HFFc6 (cell line): ENCODE measurements around the gene CCDC169. TPM values are rescaled to one million over a fixed set of nuclear protein-coding genes. Genes with fewer than 3 reads are reported as not detected.

ENCODE experiments used
- DNase-seq: peaks from one replicate; pipeline ENCODE4 v3.0.0-alpha.2; 2018
- H3K27ac Mint-ChIP-seq: 2 replicates; pipeline ENCODE4 v1.8.0; 2020; ENCODE audit warnings: mild to moderate bottlenecking, mixed read lengths
- H3K27me3 Mint-ChIP-seq: 2 replicates; pipeline ENCODE4 v1.8.0; 2021; ENCODE audit warnings: mild to moderate bottlenecking, moderate library complexity, mixed read lengths; ENCODE audit not compliant: insufficient read depth
- H3K36me3 Mint-ChIP-seq: 2 replicates; pipeline ENCODE4 v1.8.0; 2021; ENCODE audit warnings: low read depth, mixed read lengths
- H3K4me1 Mint-ChIP-seq: 2 replicates; pipeline ENCODE4 v1.8.0; 2020; ENCODE audit warnings: low read depth, mixed read lengths
- H3K4me3 Mint-ChIP-seq: 2 replicates; pipeline ENCODE4 v1.8.0; 2020; ENCODE audit warnings: mild to moderate bottlenecking, moderate library complexity, mixed read lengths
- H3K9me3 Mint-ChIP-seq: 2 replicates; pipeline ENCODE4 v1.8.0; 2020; ENCODE audit warnings: mild to moderate bottlenecking, mixed read lengths
- total RNA-seq, 6 experiments: library from RNA; stranded (reverse); fragmentation: NEBNext Ultra II Directional; extraction: Animal tissue kit (Norgen Biotek cat#: 25700); gene quantifications; 2 replicates in 1 of 6; 3 replicates in 5 of 6; pipeline ENCODE4 v1.2.3, GENCODE V29; 2021
- TF ChIP-seq, protein P1 (sequence below): fragments of 200-600 bp; sonication (generic); IDR thresholded peaks from 2 replicates; pipeline ENCODE4 v1.5.0; 2021; ENCODE audit warnings: antibody characterized with exemption, mild to moderate bottlenecking

The CCDC169 gene
- total RNA-seq, 6 experiments from 2014 or later: 1.3 to 2.5 (median 2.1) TPM

DNA sequence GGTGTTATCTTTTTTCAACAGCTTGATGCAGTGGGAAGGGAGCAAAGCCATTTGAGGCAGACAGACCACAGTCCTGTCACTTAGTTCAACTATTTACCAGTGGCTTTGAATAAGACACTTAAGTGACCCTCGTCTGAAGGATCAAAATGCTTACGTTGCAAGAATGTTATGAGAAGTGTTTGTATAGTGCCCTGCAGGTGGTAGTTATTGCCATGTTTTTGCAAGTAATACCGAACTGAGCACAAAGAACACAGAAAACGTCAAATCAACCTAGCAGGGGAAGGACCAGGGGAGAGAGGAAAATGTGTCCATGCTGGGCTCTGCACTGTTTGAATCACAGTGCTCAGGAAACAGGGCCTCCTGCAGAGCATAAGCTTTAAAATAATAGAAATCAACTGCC, 86.0 kb downstream of the CCDC169 start:
- Mint-ChIP-seq H3K27ac (no peak overlapping the region), H3K4me1 (no peaks in the 10 kb centered on the region), H3K4me3 (no peak overlapping the region), H3K9me3 (peaks cover 12% of the 10 kb centered on the region), H3K27me3 (no peaks in the 10 kb centered on the region), H3K36me3 (no peaks in the 10 kb centered on the region)
- DNase-seq: no peak
- TF ChIP-seq, protein P1, sequence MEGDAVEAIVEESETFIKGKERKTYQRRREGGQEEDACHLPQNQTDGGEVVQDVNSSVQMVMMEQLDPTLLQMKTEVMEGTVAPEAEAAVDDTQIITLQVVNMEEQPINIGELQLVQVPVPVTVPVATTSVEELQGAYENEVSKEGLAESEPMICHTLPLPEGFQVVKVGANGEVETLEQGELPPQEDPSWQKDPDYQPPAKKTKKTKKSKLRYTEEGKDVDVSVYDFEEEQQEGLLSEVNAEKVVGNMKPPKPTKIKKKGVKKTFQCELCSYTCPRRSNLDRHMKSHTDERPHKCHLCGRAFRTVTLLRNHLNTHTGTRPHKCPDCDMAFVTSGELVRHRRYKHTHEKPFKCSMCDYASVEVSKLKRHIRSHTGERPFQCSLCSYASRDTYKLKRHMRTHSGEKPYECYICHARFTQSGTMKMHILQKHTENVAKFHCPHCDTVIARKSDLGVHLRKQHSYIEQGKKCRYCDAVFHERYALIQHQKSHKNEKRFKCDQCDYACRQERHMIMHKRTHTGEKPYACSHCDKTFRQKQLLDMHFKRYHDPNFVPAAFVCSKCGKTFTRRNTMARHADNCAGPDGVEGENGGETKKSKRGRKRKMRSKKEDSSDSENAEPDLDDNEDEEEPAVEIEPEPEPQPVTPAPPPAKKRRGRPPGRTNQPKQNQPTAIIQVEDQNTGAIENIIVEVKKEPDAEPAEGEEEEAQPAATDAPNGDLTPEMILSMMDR: no peak

DNA sequence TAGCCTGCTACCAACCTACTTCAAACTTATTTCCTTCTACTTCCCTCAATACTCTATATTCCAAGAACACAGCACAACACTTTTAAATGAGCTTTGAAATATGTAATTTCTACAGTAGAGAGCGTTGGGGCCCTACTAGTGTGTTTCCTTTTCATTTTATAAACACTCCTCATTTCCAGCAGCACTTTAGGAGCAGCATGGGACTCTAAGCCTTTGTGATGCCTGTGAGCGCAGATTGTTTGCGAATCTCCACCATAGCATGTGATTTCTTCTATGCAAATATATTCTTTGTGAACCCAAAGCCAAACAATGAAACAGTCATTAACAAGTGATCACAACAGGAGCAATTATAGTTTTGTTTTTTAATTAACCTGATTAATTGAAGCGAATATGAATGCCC, 86.9 kb downstream of the CCDC169 start:
- Mint-ChIP-seq H3K4me1 (no peaks in the 10 kb centered on the region), H3K27ac (no peak overlapping the region)
- DNase-seq: no peak

DNA sequence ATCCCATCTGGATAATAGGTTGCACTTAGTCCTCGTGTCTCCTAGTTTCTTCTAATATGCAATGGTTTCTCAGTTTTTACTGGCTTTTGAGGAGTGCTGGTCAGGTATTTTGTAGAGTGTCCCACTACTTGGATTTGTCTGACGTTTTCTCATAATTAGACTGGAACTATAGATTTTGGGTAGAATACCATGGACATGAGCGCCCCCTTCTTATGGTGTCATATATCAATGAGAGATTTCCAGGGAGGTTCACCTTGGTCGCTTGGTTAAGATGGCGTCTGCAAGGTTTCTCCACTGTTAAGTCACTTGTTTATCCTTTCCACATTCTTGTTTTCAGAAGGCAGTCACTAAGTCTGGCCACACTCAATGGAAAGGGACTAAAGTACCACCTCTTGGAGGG, 89.9 kb downstream of the CCDC169 start:
- Mint-ChIP-seq H3K36me3 (no peaks in the 10 kb centered on the region), H3K27me3 (no peaks in the 10 kb centered on the region; the same call in 1 of the 2 replicates), H3K27ac (no peak overlapping the region), H3K4me3 (no peak overlapping the region), H3K4me1 (no peaks in the 10 kb centered on the region), H3K9me3 (peaks cover 7% of the 10 kb centered on the region; the same call in 1 of the 2 replicates)
- TF ChIP-seq, protein P1: no peak
- no peak for DNase-seq

More for the DNA sequence above, 86.9 kb downstream of the CCDC169 start:
- Mint-ChIP-seq H3K4me3 (no peak overlapping the region), H3K9me3 (peaks cover 12% of the 10 kb centered on the region), H3K36me3 (no peaks in the 10 kb centered on the region), H3K27me3 (no peaks in the 10 kb centered on the region)
- TF ChIP-seq, protein P1: no peak

DNA sequence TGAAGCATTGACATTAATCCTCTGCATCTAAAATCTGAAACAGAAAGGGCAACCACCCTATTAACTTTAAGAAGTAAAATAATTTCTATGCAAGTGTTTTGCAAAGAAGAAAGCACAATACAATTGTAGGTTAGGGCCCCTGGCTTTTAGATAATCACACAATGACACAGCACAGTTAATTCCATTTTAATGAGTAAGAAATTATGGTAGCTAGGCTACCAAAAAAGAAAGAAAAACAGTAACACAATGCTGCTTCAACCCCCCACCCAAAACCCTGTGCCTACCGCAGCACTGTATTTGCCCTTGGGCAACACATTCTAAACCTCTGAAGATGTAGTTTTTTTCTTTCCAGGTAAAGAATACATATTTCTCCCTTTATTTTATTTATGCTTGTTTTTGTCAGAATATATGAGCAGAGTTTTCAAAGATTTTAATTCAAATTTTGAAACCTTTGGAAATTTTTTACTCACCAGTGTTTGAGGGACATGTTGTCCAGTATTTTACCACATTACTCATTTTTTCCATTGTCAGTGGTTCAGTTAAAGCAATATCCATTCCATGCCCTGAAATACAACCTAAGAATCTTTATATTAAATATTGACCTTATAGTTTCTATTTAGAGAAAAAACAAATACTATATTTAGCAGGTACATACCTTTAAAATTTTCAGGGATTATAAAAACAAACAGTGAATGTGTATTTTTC, 104.3 kb downstream of the CCDC169 start:
- Mint-ChIP-seq H3K27ac (no peak overlapping the region), H3K4me3 (no peak overlapping the region), H3K27me3 (no peaks in the 10 kb centered on the region), H3K9me3 (peaks cover 16% of the 10 kb centered on the region; the same call in 1 of the 2 replicates), H3K4me1 (peaks cover 11% of the 10 kb centered on the region; the same call in 1 of the 2 replicates), H3K36me3 (no peaks in the 10 kb centered on the region)
- DNase-seq: no peak
- TF ChIP-seq, protein P1: no peak

DNA sequence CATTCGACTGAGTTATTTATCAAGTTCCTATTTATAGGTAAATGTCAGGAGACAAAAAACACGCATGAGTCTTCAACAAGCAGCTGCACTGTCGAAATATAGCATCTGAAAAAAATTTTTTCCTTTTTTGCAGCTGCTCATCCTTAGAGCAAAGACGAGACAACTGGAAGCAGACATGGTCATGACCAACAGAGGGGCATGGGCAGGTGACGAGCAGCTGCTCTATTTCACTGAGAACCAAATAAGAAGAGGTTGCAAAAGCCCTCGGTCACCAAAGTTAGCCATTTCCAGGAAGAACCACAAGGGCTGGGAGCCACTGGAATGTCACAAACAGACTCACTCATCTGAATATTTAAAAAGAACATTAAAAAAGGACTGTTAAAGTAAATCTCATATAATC, 105.4 kb downstream of the CCDC169 start:
- no peaks in the 10 kb centered on the region for H3K36me3 Mint-ChIP-seq
- no peaks in the 10 kb centered on the region for H3K27me3 Mint-ChIP-seq
- H3K9me3 Mint-ChIP-seq: peaks cover 16% of the 10 kb centered on the region; the same call in 1 of the 2 replicates
- H3K27ac Mint-ChIP-seq: no peak overlapping the region
- no peak overlapping the region for H3K4me3 Mint-ChIP-seq
- peaks cover 11% of the 10 kb centered on the region; the same call in 1 of the 2 replicates for H3K4me1 Mint-ChIP-seq
- TF ChIP-seq, protein P1: no peak
- no peak for DNase-seq
